Sigmoid colon (tissue), 4 donors: Measurements from ENCODE around the gene ZNF574.

Source experiments
- EP300 ChIP-seq, 4 donors: sonication (generic); formaldehyde crosslinking; IDR thresholded peaks; one replicate each; pipeline ENCODE4 v1.6.1; 2017; ENCODE audit warnings: antibody characterized with exemption in 4 of 4
- POLR2A ChIP-seq, 2 donors: fragments of 450-650 bp; IDR thresholded peaks; one replicate each; pipeline ENCODE4 v1.6.1; 2016; ENCODE audit warnings: antibody characterized with exemption in 2 of 2, mild to moderate bottlenecking in 2 of 2, moderate library complexity in 2 of 2
- TF ChIP-seq, protein P1 (sequence below), 4 experiments: fragments of 450-650 bp in 3 of 4; fragments of 200-600 bp in 1 of 4; IDR thresholded peaks; one replicate each; pipeline ENCODE4 v1.5.1; 2016 to 2019; ENCODE audit warnings: antibody characterized with exemption in 4 of 4, mild to moderate bottlenecking in 3 of 4, moderate library complexity in 2 of 4

DNA sequence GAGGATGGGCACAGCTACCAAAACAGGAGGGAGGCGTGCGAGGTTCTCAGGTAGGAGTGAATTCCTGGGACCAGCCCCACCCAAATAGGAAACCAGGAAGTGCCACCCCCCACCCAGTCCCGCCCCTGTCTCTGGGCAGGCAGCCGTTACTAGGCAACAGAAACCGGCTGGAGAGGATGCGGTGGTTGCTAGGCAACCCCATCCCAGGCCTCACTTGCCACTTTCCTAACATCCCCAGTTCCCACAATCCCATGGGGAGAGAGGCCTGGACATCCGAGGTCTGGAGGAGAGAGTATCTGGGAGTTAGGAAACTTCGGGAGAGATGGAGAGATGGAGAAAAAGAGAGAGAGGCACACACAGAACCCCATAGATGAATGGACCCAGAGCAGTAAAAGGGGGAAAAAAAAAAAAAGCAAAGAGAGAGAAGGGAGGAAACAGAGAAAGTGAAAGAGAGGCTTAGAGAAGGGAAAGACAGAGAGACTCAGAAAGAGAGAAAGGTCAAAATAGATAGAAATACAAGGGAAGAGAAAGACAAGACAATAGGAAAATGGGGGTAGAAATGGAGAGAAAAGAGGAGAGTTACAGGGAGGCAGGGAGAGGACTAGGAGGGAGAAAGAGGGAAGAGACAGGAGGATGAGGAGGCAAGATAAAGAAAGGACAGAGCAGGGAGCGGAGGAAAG, 9.8 kb upstream of the ZNF574 start:
- TF ChIP-seq, protein P1, sequence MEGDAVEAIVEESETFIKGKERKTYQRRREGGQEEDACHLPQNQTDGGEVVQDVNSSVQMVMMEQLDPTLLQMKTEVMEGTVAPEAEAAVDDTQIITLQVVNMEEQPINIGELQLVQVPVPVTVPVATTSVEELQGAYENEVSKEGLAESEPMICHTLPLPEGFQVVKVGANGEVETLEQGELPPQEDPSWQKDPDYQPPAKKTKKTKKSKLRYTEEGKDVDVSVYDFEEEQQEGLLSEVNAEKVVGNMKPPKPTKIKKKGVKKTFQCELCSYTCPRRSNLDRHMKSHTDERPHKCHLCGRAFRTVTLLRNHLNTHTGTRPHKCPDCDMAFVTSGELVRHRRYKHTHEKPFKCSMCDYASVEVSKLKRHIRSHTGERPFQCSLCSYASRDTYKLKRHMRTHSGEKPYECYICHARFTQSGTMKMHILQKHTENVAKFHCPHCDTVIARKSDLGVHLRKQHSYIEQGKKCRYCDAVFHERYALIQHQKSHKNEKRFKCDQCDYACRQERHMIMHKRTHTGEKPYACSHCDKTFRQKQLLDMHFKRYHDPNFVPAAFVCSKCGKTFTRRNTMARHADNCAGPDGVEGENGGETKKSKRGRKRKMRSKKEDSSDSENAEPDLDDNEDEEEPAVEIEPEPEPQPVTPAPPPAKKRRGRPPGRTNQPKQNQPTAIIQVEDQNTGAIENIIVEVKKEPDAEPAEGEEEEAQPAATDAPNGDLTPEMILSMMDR (IDR thresholded peaks at IDR 0.05): no peak
- TF ChIP-seq POLR2A (IDR thresholded peaks at IDR 0.05) (no peak), EP300 (IDR thresholded peaks at IDR 0.05) (no peak)
